Measurements from ENCODE around the gene SLC41A1. TPM values are rescaled to one million over a fixed set of nuclear protein-coding genes. Genes with fewer than 3 reads are reported as not detected.

SLC41A1 gene
- total and polyA plus RNA-seq, 2 donors (not counting 3 experiments of a cell fraction or from before 2014, with no cell fraction given), result 21.7 to 22.0 TPM

DNA sequence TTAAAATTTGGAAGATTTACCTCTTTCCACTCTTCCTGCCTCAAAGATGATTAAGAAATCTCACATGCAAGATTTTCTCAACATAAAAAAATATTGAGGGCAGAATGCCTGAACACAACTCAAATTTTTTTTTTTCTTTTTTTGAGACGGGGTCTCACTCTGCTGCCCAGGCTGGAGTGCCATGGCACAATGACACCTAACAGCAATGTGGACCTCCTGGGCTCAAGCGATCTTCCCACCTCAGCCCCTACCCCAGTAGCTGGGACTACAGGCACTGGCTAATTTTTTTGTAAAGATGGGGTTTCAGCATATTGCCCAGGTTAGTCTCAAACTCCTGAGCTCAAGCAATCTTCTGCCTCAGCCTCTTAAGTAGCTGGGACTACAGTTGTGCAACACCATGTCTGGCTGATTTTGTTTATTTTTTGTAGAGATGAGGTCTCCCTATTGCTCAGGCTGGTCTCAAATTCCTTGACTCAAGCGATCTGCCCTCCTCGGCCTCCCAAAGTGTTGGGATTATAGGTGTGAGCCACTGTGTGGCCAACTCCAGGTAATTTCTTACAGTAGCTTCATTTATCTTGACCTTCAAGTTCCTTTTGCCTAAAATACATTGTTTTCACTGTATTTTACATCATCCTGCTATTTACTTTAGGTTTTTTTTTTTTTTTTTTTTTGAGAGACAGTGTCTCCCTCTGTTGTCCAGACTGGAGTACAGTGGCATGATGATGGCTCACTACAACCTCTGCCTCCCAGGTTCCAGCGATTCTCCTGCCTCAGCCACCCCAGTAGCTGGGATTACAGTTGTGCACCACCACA, 73.4 kb downstream of the SLC41A1 start:
- H3K9ac ChIP-seq (replicated peaks; ENCODE audit: extremely low read depth, insufficient read depth, low read length), result no peak overlapping the region
- ChIA-PET POLR2A (interaction anchor here (0.6 kb wide), 1 partner anchor 58 kb away, joined by 4 read pairs; no protein-coding TSS in a partner anchor), CTCF (interaction anchor here (0.6 to 1.3 kb wide), 7 partner anchors 10 to 148 kb away, joined by 3 to 5 read pairs (median 3); no protein-coding TSS in a partner anchor)
- H3K79me2 ChIP-seq (ENCODE audit: control insufficient read depth, insufficient read depth, low read length), result peaks cover 90% of the 10 kb centered on the region
- no peaks in the 10 kb centered on the region for H3K27me3 ChIP-seq (ENCODE audit: control insufficient read depth in 2 of 2, insufficient read depth in 2 of 2, low read length in 2 of 2)
- H2AFZ ChIP-seq (ENCODE audit: low read depth, low read length), result no peak overlapping the region
- H4K20me1 ChIP-seq (replicated peaks; ENCODE audit: control insufficient read depth, extremely low read depth, insufficient read depth, low read length), result peaks cover 15% of the 10 kb centered on the region
- DNase-seq (ENCODE audit: low read depth, low spot score) (no peak), FAIRE-seq (no peak)
- H3K4me3 ChIP-seq (replicated peaks in 1 of 3; ENCODE audit: insufficient read depth in 1 of 3, low read depth in 1 of 3, low read length in 3 of 3), result no peak overlapping the region
- no peak overlapping the region for H3K4me2 ChIP-seq (ENCODE audit: insufficient read depth, low read length)
- no peaks in the 10 kb centered on the region for H3K9me3 ChIP-seq (replicated peaks; ENCODE audit: control insufficient read depth, insufficient read depth, low read length)
- intact Hi-C loops (cut with micrococcal nuclease), result no loop called here
- dilution Hi-C loops (cut with MboI; ENCODE audit: extremely low pct_ligation_motif_present, low sequenced_read_pairs), result no loop called here
- TF ChIP-seq, protein P1, sequence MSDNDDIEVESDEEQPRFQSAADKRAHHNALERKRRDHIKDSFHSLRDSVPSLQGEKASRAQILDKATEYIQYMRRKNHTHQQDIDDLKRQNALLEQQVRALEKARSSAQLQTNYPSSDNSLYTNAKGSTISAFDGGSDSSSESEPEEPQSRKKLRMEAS (IDR thresholded peaks at IDR 0.05; ENCODE audit: insufficient read depth, insufficient read length), result no peak
- TF ChIP-seq, protein P2, sequence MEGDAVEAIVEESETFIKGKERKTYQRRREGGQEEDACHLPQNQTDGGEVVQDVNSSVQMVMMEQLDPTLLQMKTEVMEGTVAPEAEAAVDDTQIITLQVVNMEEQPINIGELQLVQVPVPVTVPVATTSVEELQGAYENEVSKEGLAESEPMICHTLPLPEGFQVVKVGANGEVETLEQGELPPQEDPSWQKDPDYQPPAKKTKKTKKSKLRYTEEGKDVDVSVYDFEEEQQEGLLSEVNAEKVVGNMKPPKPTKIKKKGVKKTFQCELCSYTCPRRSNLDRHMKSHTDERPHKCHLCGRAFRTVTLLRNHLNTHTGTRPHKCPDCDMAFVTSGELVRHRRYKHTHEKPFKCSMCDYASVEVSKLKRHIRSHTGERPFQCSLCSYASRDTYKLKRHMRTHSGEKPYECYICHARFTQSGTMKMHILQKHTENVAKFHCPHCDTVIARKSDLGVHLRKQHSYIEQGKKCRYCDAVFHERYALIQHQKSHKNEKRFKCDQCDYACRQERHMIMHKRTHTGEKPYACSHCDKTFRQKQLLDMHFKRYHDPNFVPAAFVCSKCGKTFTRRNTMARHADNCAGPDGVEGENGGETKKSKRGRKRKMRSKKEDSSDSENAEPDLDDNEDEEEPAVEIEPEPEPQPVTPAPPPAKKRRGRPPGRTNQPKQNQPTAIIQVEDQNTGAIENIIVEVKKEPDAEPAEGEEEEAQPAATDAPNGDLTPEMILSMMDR (IDR thresholded peaks at IDR 0.05; ENCODE audit: extremely low read depth in 1 of 2, insufficient read depth in 1 of 2, low read depth in 1 of 2, low read length in 2 of 2), result peak in 1 of 2 donors; percentile 15
- no peak overlapping the region for H3K27ac ChIP-seq (ENCODE audit: insufficient read depth, low read depth, low read length)
- no peaks in the 10 kb centered on the region for H3K9me1 ChIP-seq (replicated peaks; ENCODE audit: control insufficient read depth, extremely low read depth, insufficient read depth, low read length)
- H3K4me1 ChIP-seq (ENCODE audit: control insufficient read depth, extremely low read depth, insufficient read depth, low read length), result no peaks in the 10 kb centered on the region
- peaks cover 0 to 4% of the 10 kb centered on the region in 2 experiments for H3K36me3 ChIP-seq (ENCODE audit: control insufficient read depth in 2 of 2, extremely low read depth in 1 of 2, insufficient read depth in 2 of 2, low read length in 2 of 2)
- no TSS peak for BruUV-seq (replicated peaks)

Other genes with a start within 250 kb of the SLC41A1 start
- gene ELK4, start 181.2 kb downstream of the SLC41A1 start, total RNA-seq, result 78.7 and 107 TPM in 2 replicates
- gene ELK4, start 181.2 kb downstream of the SLC41A1 start, polyA plus RNA-seq, result 6.7 and 8.7 TPM in 2 replicates
- 15.6 and 16.9 TPM in 2 replicates for gene SLC45A3, start 132.7 kb downstream of the SLC41A1 start, total RNA-seq
- 15.1 and 15.5 TPM in 2 replicates for gene SLC45A3, start 132.7 kb downstream of the SLC41A1 start, polyA plus RNA-seq
- 282 and 288 TPM in 2 replicates for gene NUCKS1, start 63.0 kb downstream of the SLC41A1 start, total RNA-seq
- 40.2 and 53.7 TPM in 2 replicates for gene NUCKS1, start 63.0 kb downstream of the SLC41A1 start, polyA plus RNA-seq
- 18.8 and 23.0 TPM in 2 replicates for gene RAB29, start 37.7 kb downstream of the SLC41A1 start, total RNA-seq
- gene RAB29, start 37.7 kb downstream of the SLC41A1 start, polyA plus RNA-seq, result 16.8 and 18.1 TPM in 2 replicates
- gene PM20D1, start 36.9 kb upstream of the SLC41A1 start, total RNA-seq, result not detected in 2 replicates
- 0.03 and 0.11 TPM in 2 replicates for gene PM20D1, start 36.9 kb upstream of the SLC41A1 start, polyA plus RNA-seq
- gene SLC26A9, start 130.3 kb upstream of the SLC41A1 start, total RNA-seq, result 0.12 and 0.20 TPM in 2 replicates
- 0.08 and 0.10 TPM in 2 replicates for gene SLC26A9, start 130.3 kb upstream of the SLC41A1 start, polyA plus RNA-seq
- gene RAB7B, start 190.2 kb upstream of the SLC41A1 start, total RNA-seq, result not detected in 2 replicates
- gene RAB7B, start 190.2 kb upstream of the SLC41A1 start, polyA plus RNA-seq, result 0.15 and 0.51 TPM in 2 replicates
- gene CTSE, start 210.7 kb upstream of the SLC41A1 start, total RNA-seq, result not detected in 2 replicates
- gene CTSE, start 210.7 kb upstream of the SLC41A1 start, polyA plus RNA-seq, result 0.11 and 0.17 TPM in 2 replicates
- not detected in 2 replicates for gene RHEX, start 240.0 kb upstream of the SLC41A1 start, total RNA-seq
- gene RHEX, start 240.0 kb upstream of the SLC41A1 start, polyA plus RNA-seq, result not detected in 2 replicates